SU-DHL-6 (cell line): ENCODE measurements around the gene PPP2R2C.

Source experiments
- EZH2phosphoT487 ChIP-seq: fragments of 200-600 bp; sonication (generic), shearing (Covaris generic); conservative IDR thresholded peaks from 2 replicates; pipeline ENCODE4 v1.6.1; 2018; ENCODE audit warnings: mild to moderate bottlenecking, antibody characterized with exemption, low read length, moderate library complexity, mixed read lengths
- TF ChIP-seq, protein P1 (sequence below): fragments of 200-600 bp; sonication (generic); IDR thresholded peaks from one replicate; pipeline ENCODE4 v1.5.1; 2017; ENCODE audit warnings: antibody characterized with exemption, mild to moderate bottlenecking, low read length, moderate library complexity; ENCODE audit not compliant: insufficient read depth, poor library complexity, severe bottlenecking

DNA sequence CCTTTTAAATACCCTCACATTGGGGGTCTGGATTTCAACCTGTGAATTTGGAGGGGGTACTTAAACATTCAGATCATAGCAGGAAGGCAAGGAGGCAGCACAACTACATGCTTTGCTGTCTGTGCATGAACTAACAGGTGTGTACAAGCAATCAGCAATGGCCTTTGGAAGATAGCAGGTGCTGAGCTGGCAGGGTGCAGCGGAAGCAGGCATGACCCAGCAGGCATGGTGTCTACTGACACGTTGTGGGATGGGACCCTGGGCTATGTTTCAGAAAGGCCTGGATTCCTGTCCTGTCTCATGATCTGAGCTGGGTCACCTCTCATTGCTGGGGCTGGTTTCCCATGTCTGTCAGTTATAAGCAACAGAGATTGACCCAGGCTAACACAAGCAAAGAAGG is 13.9 kb downstream of the PPP2R2C start:
- TF ChIP-seq EZH2phosphoT487: no peak
- TF ChIP-seq, protein P1, sequence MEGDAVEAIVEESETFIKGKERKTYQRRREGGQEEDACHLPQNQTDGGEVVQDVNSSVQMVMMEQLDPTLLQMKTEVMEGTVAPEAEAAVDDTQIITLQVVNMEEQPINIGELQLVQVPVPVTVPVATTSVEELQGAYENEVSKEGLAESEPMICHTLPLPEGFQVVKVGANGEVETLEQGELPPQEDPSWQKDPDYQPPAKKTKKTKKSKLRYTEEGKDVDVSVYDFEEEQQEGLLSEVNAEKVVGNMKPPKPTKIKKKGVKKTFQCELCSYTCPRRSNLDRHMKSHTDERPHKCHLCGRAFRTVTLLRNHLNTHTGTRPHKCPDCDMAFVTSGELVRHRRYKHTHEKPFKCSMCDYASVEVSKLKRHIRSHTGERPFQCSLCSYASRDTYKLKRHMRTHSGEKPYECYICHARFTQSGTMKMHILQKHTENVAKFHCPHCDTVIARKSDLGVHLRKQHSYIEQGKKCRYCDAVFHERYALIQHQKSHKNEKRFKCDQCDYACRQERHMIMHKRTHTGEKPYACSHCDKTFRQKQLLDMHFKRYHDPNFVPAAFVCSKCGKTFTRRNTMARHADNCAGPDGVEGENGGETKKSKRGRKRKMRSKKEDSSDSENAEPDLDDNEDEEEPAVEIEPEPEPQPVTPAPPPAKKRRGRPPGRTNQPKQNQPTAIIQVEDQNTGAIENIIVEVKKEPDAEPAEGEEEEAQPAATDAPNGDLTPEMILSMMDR: no peak
